Fibroblast of the aortic adventitia (primary cell): ENCODE results near the gene SYT1. TPM values are rescaled to one million over a fixed set of nuclear protein-coding genes. Genes with fewer than 3 reads are reported as not detected.
"Not testable (repeated sequence)": the region's sequence is repeated elsewhere in the genome, so short reads cannot be mapped to it uniquely, and the experiment has no call there.

Source experiments
- DNase-seq: peaks from one replicate; pipeline ENCODE4 v3.0.0-alpha.2; 2010; ENCODE audit warnings: low read depth
- H3K4me3 ChIP-seq: 2 replicates; pipeline ENCODE4 v1.5.1; 2011; ENCODE audit warnings: low read depth, mild to moderate bottlenecking, control low read depth, low read length, moderate library complexity
- total RNA-seq: library from RNA; depleted of rRNA; stranded (reverse); fragments of >200 nt; gene quantifications from 2 replicates; pipeline ENCODE4 v1.2.3, GENCODE V29; 2012; ENCODE audit warnings: low replicate concordance
- TF ChIP-seq, protein P1 (sequence below): IDR thresholded peaks from 2 replicates; pipeline ENCODE4 v1.5.1; 2011; ENCODE audit warnings: mild to moderate bottlenecking, low read length, control low read depth, inconsistent platforms; ENCODE audit not compliant: insufficient read depth

Gene SYT1
- total RNA-seq, 1 donor = 43.3 TPM

DNA sequence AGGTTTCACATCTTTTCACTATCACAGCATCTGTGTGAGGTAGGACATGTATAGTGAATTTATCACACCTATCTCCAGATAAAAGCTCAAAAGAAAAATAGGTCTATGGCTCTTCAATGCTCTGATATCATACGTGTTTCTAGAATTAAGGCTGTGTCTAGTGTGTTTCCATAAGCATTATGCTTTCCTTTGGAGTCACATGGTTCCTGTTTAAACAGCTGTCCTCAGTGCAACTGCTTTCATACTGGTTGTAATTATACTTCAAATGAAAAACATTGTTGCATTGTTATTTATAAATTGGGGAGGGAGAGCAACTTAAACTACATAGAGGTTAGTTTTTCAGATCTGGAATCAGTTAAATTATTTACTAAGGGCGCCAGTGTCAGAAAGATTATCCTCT, 151.6 kb downstream of the SYT1 start:
- DNase-seq = no peak
- TF ChIP-seq, protein P1, sequence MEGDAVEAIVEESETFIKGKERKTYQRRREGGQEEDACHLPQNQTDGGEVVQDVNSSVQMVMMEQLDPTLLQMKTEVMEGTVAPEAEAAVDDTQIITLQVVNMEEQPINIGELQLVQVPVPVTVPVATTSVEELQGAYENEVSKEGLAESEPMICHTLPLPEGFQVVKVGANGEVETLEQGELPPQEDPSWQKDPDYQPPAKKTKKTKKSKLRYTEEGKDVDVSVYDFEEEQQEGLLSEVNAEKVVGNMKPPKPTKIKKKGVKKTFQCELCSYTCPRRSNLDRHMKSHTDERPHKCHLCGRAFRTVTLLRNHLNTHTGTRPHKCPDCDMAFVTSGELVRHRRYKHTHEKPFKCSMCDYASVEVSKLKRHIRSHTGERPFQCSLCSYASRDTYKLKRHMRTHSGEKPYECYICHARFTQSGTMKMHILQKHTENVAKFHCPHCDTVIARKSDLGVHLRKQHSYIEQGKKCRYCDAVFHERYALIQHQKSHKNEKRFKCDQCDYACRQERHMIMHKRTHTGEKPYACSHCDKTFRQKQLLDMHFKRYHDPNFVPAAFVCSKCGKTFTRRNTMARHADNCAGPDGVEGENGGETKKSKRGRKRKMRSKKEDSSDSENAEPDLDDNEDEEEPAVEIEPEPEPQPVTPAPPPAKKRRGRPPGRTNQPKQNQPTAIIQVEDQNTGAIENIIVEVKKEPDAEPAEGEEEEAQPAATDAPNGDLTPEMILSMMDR = no peak
- H3K4me3 ChIP-seq = no peak overlapping the region

DNA sequence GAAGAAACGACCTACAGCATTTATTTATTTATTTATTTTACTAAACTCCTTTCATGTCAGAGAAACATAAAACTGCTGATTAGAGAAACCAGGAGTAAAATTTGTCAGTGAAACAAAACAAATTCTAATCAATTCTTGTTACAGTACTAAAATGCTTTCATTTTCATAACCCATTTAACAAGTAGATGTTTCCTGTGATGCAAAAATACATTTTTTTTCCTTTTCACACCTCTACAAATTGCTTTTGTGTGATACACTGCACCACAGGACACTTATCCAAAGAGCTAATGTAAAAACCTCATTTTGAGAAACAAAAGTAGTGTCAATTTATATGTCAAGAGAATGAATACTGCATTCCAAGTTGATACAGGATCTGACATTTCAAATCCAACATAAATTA, 155.1 kb downstream of the SYT1 start:
- TF ChIP-seq, protein P1 = no peak
- DNase-seq = no peak
- no peak overlapping the region for H3K4me3 ChIP-seq

DNA sequence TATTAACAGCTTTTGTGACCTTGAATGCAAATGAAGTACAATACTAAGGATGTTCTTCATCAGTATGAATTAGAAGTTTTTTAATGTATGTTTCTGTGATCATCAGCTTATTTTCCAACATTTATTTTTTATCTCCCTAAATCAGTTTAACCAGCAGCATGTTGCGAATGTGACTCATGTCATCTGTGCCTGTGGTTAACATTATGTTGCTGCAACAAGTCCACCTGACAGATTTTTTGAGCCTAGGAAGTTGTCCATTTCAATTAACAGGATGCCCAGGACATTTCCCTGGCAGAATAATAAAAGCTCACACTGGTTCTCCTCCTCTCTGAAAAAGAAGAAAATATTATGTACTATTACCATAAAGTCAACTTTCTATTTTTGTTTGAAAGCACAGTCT, 155.5 kb downstream of the SYT1 start:
- TF ChIP-seq, protein P1 = no peak
- DNase-seq = peak; percentile 10

GRCh38 chr12:79021021-79021420, 156.4 kb downstream of the SYT1 start:
- TF ChIP-seq, protein P1 = no peak
- DNase-seq = no peak

More for the DNA sequence above, 155.5 kb downstream of the SYT1 start:
- no peak overlapping the region for H3K4me3 ChIP-seq

GRCh38 chr12:79023261-79023660, 158.7 kb downstream of the SYT1 start:
- no peak overlapping the region for H3K4me3 ChIP-seq
- TF ChIP-seq, protein P1 = no peak
- DNase-seq = peak; percentile 38

More at GRCh38 chr12:79021021-79021420, 156.4 kb downstream of the SYT1 start:
- H3K4me3 ChIP-seq = no peak overlapping the region

DNA sequence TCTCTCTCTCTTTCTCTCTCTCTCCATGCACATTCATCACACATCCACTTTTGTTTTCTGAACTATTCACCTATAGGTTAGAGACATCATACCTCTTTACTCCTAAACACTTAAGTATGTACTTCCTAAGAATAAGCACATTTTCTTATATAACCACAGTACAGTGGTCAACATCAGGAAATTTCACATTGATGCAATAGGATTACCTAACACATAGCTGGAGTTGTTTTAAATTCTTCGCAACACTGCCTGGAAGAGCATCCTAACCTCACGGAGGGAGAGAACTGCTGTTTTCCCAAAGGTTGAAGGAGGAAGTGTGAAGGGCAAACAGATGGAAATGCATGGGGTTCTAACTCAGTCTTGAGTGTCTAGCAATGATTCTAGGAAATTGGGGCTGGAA, 159.2 kb downstream of the SYT1 start:
- DNase-seq = peak; percentile 44
- TF ChIP-seq, protein P1 = no peak
- H3K4me3 ChIP-seq = no peak overlapping the region

DNA sequence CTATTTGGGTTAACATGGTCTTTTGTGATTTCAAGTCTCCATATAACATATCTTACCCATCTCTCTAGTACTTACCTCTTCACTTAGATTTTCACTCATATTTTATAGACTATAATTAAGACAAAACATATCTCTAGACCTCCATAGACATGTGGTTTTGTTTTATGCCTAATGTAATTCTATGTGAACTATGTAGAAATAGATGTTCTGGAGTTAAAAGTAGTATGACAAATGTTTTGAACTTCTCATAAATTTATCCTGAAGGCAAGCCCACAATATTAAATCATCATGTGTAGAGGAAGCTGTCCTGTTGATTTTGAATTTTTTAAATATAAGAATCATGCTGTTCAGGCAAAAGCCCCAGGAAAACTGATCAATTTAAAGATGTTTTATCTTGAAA, 169.2 kb downstream of the SYT1 start:
- no peak for DNase-seq
- no peak overlapping the region for H3K4me3 ChIP-seq
- TF ChIP-seq, protein P1 = no peak

DNA sequence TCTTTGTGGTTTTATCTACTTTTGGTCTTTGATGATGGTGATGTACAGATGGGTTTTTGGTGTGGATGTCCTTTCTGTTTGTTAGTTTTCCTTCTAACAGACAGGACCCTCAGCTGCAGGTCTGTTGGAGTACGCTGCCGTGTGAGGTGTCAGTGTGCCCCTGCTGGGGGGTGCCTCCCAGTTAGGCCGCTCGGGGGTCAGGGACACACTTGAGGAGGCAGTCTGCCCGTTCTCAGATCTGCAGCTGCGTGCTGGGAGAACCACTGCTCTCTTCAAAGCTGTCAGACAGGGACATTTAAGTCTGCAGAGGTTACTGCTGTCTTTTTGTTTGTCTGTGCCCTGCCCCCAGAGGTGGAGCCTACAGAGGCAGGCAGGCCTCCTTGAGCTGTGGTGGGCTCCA, 180.2 kb downstream of the SYT1 start:
- H3K4me3 ChIP-seq, DNase-seq: not testable (repeated sequence)

DNA sequence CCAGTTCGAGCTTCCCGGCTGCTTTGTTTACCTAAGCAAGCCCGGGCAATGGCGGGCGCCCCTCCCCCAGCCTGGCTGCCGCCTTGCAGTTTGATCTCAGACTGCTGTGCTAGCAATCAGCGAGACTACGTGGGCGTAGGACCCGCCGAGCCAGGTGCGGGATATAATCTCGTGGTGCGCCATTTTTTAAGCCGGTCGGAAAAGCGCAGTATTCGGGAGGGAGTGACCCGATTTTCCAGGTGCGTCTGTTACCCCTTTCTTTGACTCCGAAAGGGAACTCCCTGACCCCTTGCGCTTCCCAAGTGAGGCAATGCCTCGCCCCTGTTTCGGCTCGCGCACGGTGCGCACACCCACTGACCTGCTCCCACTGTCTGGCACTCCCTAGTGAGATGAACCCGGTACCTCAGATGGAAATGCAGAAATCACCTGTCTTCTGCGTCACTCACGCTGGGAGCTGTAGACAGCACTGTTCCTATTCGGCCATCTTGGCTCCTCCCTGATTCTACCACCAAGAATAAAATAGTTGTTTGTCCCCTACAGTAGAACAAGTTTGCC, 180.7 kb downstream of the SYT1 start:
- not testable (repeated sequence) for H3K4me3 ChIP-seq, DNase-seq
